ENCODE data around the gene FAM180B. TPM values are rescaled to one million over a fixed set of nuclear protein-coding genes. Genes with fewer than 3 reads are reported as not detected.

The FAM180B gene
- total and polyA plus RNA-seq, 2 of the 8 experiments (the other 6 are each of a cell fraction or from before 2014, with no cell fraction given), result 0.09 TPM; not detected in 1

GRCh38 chr11:47589118-47589517 is 2.6 kb downstream of the FAM180B start:
- Histone ChIP-seq H3K36me3 (ENCODE audit: control insufficient read depth in 2 of 4, insufficient read depth in 4 of 4, low read length in 3 of 4) (peaks cover 1 to 5% (median 2%) of the 10 kb centered on the region in 4 experiments; a peak in 3 of 8 replicates), H3K4me2 (ENCODE audit: insufficient read depth in 1 of 2, low read depth in 2 of 2, low read length in 2 of 2) (no peak overlapping the region), H3K4me1 (replicated peaks in 1 of 4; ENCODE audit: control insufficient read depth in 3 of 4, insufficient read depth in 4 of 4, low read length in 3 of 4) (peaks cover 0 to 4% (median 4%) of the 10 kb centered on the region in 4 experiments; a peak in 6 of 7 replicates), H3K79me2 (ENCODE audit: control insufficient read depth in 1 of 2, insufficient read depth in 2 of 2, low read length in 2 of 2) (no peaks in the 10 kb centered on the region), H3K4me3 (ENCODE audit: extremely low read depth in 1 of 4, insufficient read depth in 2 of 4, low read depth in 3 of 4, low read length in 4 of 4) (no peak overlapping the region), H3K27me3 (replicated peaks in 1 of 4; ENCODE audit: control insufficient read depth in 3 of 4, extremely low read depth in 1 of 4, insufficient read depth in 3 of 4, low read length in 3 of 4) (peaks cover 0 to 18% (median 16%) of the 10 kb centered on the region in 4 experiments; a peak in 6 of 7 replicates), H2AK5ac (ENCODE audit: low read depth, low read length) (no peak overlapping the region), H2BK20ac (ENCODE audit: low read length) (no peak overlapping the region), H3K4ac (replicated peaks; ENCODE audit: insufficient read length, low read depth, low read length) (no peak overlapping the region), H3K18ac (ENCODE audit: extremely low read depth, low read length) (no peak overlapping the region), H4K5ac (ENCODE audit: insufficient read length, low read depth, low read length) (no peak overlapping the region), H2BK120ac (replicated peaks; ENCODE audit: low read depth, low read length) (no peak overlapping the region), H4K8ac (ENCODE audit: extremely low read depth, insufficient read depth, low read length) (no peak overlapping the region), H3K27ac (ENCODE audit: low read depth, low read length) (no peak overlapping the region), H3K9ac (replicated peaks in 1 of 4; ENCODE audit: extremely low read depth in 1 of 4, low read depth in 3 of 4, low read length in 3 of 4) (no peak overlapping the region), H2BK5ac (ENCODE audit: low read depth, low read length) (no peak overlapping the region), H3K23me2 (ENCODE audit: low read depth, low read length) (peaks cover 2% of the 10 kb centered on the region; the same call in 1 of the 2 replicates), H2AFZ (ENCODE audit: low read length) (no peak overlapping the region), H2BK15ac (ENCODE audit: low read length) (no peak overlapping the region), H4K20me1 (replicated peaks in 1 of 2; ENCODE audit: control insufficient read depth in 1 of 2, insufficient read depth in 2 of 2, low read length in 2 of 2) (no peaks in the 10 kb centered on the region), H3K9me3 (ENCODE audit: insufficient read depth in 2 of 2, low read depth in 1 of 2, low read length in 1 of 2) (no peaks in the 10 kb centered on the region), H3K79me1 (ENCODE audit: low read depth, low read length) (no peaks in the 10 kb centered on the region), H3K14ac (ENCODE audit: insufficient read length) (no peak overlapping the region), H2BK12ac (ENCODE audit: low read depth, low read length) (no peak overlapping the region), H4K91ac (replicated peaks; ENCODE audit: insufficient read length, low read length) (no peak overlapping the region), H3K23ac (ENCODE audit: insufficient read length) (no peak overlapping the region), H3K56ac (replicated peaks; ENCODE audit: insufficient read length, low read depth, low read length) (no peak overlapping the region)
- DNase-seq (ENCODE audit: low read depth in 1 of 2, low spot score in 2 of 2) (no peak), FAIRE-seq (no peak)
- CTCF ChIA-PET (ENCODE audit: partially characterized antibody), result interaction anchor here (1.9 kb wide), 1 partner anchor 9 kb away, joined by 5 read pairs; no protein-coding TSS in a partner anchor
- WGBS, 2 experiments (ENCODE audit: extremely low coverage in 1 of 2, insufficient coverage in 1 of 2, insufficient read length in 1 of 2, insufficient replicate concordance in 2 of 2, low coverage in 1 of 2, low lambda C conversion rate in 2 of 2, missing lambda C conversion rate in 1 of 2), result 90% methylated on average over 11 of the region's 11 CpGs; no CpG with 5 or more reads in 1 of the 2 experiments
- TF ChIP-seq TCF12 (IDR thresholded peaks at IDR 0.05; ENCODE audit: low read depth, low read length) (no peak), KDM4A (IDR thresholded peaks at IDR 0.05; ENCODE audit: low read depth, low read length, severe bottlenecking) (no peak), GABPA (IDR thresholded peaks at IDR 0.05; ENCODE audit: borderline replicate concordance, insufficient read depth, low read length) (no peak), TAF1 (IDR thresholded peaks at IDR 0.05; ENCODE audit: low read depth, low read length) (no peak), CREB1 (IDR thresholded peaks at IDR 0.05) (no peak)
- TF ChIP-seq, protein P1, sequence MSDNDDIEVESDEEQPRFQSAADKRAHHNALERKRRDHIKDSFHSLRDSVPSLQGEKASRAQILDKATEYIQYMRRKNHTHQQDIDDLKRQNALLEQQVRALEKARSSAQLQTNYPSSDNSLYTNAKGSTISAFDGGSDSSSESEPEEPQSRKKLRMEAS (IDR thresholded peaks at IDR 0.05), result no peak
- POLR2A ChIA-PET (ENCODE audit: partially characterized antibody), result interaction anchor here (0.7 to 1.9 kb wide), 2 partner anchors 9 to 127 kb away, joined by 3 to 17 read pairs; partner anchors contain the start of genes KBTBD4 and NDUFS3
